GM12891 (cell line): Measurements from ENCODE around the gene SCAP.
"Not testable (repeated sequence)": the region's sequence is repeated elsewhere in the genome, so short reads cannot be mapped to it uniquely, and the experiment has no call there.

Experiments
- DNase-seq: peaks from one replicate; pipeline ENCODE4 v3.0.0; 2011; ENCODE audit warnings: low spot score; ENCODE audit not compliant: insufficient read length
- FAIRE-seq: peaks from 2 replicates; lab custom pipeline; 2011; peaks lifted over from hg19 to GRCh38; lab: Jason Lieb, UNC
- PAX5 ChIP-seq: IDR thresholded peaks from 2 replicates; pipeline ENCODE4 v1.6.1; 2011; ENCODE audit warnings: low read length, moderate library complexity, mild to moderate bottlenecking; ENCODE audit not compliant: insufficient read depth, severe bottlenecking
- POLR2A ChIP-seq: IDR thresholded peaks from 2 replicates; pipeline ENCODE4 v1.6.1; 2011; ENCODE audit warnings: low read depth, low read length, control low read depth
- POLR2AphosphoS5 ChIP-seq: IDR thresholded peaks from 2 replicates; pipeline ENCODE4 v1.6.1; 2011; ENCODE audit warnings: low read depth, low read length, control low read depth
- POU2F2 ChIP-seq: IDR thresholded peaks from 2 replicates; pipeline ENCODE4 v1.6.1; 2011; ENCODE audit warnings: low read depth, mild to moderate bottlenecking, control low read depth, low read length, moderate library complexity
- SPI1 ChIP-seq: IDR thresholded peaks from 2 replicates; pipeline ENCODE4 v1.6.1; 2011; ENCODE audit warnings: low read depth, low read length, control low read depth
- TAF1 ChIP-seq: IDR thresholded peaks from 2 replicates; pipeline ENCODE4 v1.6.1; 2011; ENCODE audit warnings: low read depth, low read length, control low read depth

Gene SCAP

DNA sequence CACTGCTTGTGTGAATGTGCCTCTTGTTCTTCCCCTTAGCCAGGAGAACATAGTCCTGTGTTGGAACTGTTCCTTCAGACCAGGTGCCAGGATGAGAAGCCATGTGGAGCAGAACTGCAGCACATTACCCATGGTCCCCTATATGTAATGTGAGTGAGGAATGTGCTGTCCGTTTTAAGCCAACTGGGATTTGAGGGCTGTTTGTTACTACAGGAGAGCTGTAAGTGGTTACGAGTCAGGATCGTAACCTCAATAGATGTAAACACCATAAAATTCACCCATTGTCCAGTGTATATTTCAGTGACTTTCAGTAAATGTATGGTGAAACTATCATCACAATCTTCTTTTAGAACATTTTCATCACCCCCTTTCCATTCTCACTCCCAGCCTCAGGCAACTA, 10.1 kb upstream of the SCAP start:
- DNase-seq (no peak), FAIRE-seq (no peak)
- no peak for TF ChIP-seq POLR2A
- no peak for TF ChIP-seq POLR2AphosphoS5
- TF ChIP-seq TAF1, result no peak
- TF ChIP-seq POU2F2, result no peak

GRCh38 chr3:47482366-47482765, 6.6 kb upstream of the SCAP start:
- no peak for FAIRE-seq
- DNase-seq, result no peak
- no peak for TF ChIP-seq POLR2A
- no peak for TF ChIP-seq PAX5
- TF ChIP-seq TAF1, result no peak
- TF ChIP-seq SPI1, result no peak
- no peak for TF ChIP-seq POLR2AphosphoS5
- TF ChIP-seq POU2F2, result no peak

- not testable (repeated sequence) for DNase-seq, FAIRE-seq
Measured at GRCh38 chr3:47481763-47482162, 6.0 kb upstream of the SCAP start.

- not testable (repeated sequence) for FAIRE-seq, DNase-seq
Measured at GRCh38 chr3:47480267-47480666, 4.5 kb upstream of the SCAP start.

- no peak for TF ChIP-seq POU2F2
- no peak for TF ChIP-seq POLR2AphosphoS5
- no peak for TF ChIP-seq POLR2A
- no peak for TF ChIP-seq TAF1
- no peak for FAIRE-seq
- no peak for DNase-seq
Measured at GRCh38 chr3:47479826-47480160, 4.1 kb upstream of the SCAP start.

- DNase-seq, result no peak
- TF ChIP-seq POU2F2 (no peak), POLR2A (no peak), SPI1 (no peak), TAF1 (no peak), PAX5 (no peak), POLR2AphosphoS5 (no peak)
- no peak for FAIRE-seq
Measured at GRCh38 chr3:47478022-47478421, 2.3 kb upstream of the SCAP start.

DNA sequence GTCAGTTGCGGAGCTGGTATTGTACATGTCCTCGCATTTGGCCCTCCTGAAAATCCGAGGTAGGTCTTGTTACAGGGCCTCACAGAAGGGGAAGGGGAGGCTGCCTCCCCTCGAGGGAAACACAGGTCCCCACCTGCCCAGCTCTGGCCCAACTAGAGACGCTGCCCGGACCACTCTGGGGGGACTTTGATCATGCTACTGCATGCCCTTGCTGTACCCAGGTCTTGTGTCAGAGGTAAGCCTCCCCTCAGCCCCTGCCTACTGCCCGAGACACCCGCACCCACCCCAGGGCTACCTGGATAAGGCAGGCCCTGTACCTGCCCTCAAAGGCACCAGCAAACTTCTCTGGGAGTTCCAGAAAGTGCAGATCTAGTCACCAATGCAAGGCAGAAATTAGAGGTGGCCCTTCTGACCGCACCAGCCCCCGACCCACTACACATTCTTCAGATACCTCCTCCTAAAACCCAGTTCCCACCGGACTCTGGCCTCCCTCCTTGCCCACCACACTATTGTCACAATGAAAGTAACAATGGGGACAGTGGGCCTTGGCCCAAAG, 981 bp upstream of the SCAP start:
- no peak for DNase-seq
- FAIRE-seq, result no peak
- TF ChIP-seq TAF1 (no peak), PAX5 (no peak), POLR2A (no peak), SPI1 (no peak), POLR2AphosphoS5 (no peak), POU2F2 (no peak)

DNA sequence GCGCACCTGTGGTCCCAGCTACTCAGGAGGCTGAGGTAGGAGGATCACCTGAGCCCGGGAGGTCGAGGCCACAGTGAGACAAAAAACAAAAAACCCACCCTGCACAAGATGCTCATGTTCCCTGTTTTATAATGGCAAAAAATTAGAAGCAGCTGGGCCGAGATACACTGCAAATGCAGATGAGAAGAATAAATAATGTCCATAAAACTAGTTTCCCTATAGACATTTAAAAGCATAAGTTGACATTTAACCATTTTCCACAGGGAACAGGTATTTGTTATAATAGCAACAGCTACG, 537 bp upstream of the SCAP start:
- no peak for TF ChIP-seq SPI1
- no peak for TF ChIP-seq POLR2A
- TF ChIP-seq POU2F2, result no peak
- no peak for TF ChIP-seq TAF1
- TF ChIP-seq POLR2AphosphoS5, result no peak
- no peak for TF ChIP-seq PAX5
- FAIRE-seq, result no peak
- no peak for DNase-seq

- DNase-seq, result no peak
- TF ChIP-seq POLR2A, result no peak
- FAIRE-seq, result no peak
Measured at GRCh38 chr3:47475029-47475569, 642 bp downstream of the SCAP start.

DNA sequence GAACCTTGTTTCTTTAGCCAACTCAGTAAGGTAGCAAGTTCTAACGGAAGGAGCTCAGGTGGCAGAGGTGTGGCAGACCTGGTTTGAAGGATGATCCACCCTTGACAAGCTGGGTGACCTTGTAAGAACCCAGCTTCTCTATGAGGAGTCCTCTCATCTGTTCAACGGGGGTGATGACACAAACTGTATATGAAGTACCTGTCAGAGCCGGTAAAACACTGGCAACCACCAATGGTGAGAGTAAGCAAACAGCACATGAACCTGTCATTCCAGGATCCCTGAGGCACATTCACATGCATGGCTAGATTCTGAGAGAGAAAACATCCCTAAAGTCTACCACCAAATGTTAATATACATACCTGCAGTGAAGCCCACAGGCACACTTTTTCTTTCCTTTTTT, 2.4 kb downstream of the SCAP start:
- TF ChIP-seq POLR2AphosphoS5, result no peak
- DNase-seq (no peak), FAIRE-seq (no peak)

DNA sequence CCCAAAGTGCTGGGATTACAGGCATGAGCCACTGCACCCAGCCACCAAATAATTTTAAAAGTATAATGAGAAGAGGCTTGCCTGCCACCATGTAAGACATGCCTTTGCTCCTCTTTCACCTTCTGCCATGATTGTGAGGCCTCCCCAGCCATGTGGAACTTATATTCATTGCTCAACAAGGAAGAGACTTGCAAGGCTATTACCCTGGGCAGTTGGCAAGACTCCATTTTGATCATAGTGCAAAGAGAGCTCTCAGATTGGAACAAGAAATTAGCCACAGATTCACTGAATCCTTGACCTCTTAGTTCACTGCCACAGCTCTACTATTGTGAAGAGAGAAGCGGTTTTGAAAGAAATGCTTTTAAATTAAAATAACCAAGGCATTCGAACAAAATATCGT, 6.1 kb downstream of the SCAP start:
- FAIRE-seq (no peak), DNase-seq (no peak)
- TF ChIP-seq POLR2A (no peak), POU2F2 (no peak), SPI1 (no peak), TAF1 (no peak), POLR2AphosphoS5 (no peak), PAX5 (no peak)

DNA sequence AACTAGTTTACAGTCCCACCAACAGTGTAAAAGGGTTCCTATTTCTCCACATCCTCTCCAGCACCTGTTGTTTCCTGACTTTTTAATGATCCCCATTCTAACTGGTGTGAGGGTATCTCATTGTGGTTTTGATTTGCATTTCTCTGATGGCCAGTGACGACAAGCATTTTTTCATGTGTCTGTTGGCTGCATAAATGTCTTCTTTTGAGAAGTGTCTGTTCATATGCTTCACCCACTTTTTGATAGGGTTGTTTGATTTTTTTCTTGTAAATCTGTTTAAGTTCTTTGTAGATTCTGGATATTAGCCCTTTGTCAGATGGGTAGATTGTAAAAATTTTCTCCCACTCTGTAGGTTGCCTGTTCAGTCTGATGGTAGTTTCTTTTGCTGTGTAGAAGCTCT, 7.4 kb downstream of the SCAP start:
- not testable (repeated sequence) for FAIRE-seq, DNase-seq
